IPS-15b (cell line): Measurements from ENCODE around the gene ZNRF3.

Experiments
- H3K27me3 ChIP-seq: one replicate; pipeline ENCODE4 v1.6.1; 2013; ENCODE audit warnings: low read length; ENCODE audit not compliant: control insufficient read depth, insufficient read depth
- H3K36me3 ChIP-seq: one replicate; pipeline ENCODE4 v1.6.1; 2013; ENCODE audit warnings: low read length; ENCODE audit not compliant: control insufficient read depth, insufficient read depth
- H3K4me1 ChIP-seq: one replicate; pipeline ENCODE4 v1.6.1; 2013; ENCODE audit warnings: mild to moderate bottlenecking, low read length; ENCODE audit not compliant: control insufficient read depth, insufficient read depth
- H3K4me3 ChIP-seq: one replicate; pipeline ENCODE4 v1.5.1; 2013; ENCODE audit warnings: low read depth, low read length
- H3K9ac ChIP-seq: one replicate; pipeline ENCODE4 v1.6.1; 2013; ENCODE audit warnings: low read depth, mild to moderate bottlenecking, low read length
- H3K9me3 ChIP-seq: one replicate; pipeline ENCODE4 v1.6.1; 2013; ENCODE audit warnings: mild to moderate bottlenecking, low read length; ENCODE audit not compliant: control insufficient read depth, insufficient read depth

ZNRF3 gene

GRCh38 chr22:28949788-28950187 lies 66.4 kb downstream of the ZNRF3 start:
- H3K4me1 ChIP-seq: peaks cover 26% of the 10 kb centered on the region
- H3K36me3 ChIP-seq: no peaks in the 10 kb centered on the region
- H3K9ac ChIP-seq: no peak overlapping the region
- H3K9me3 ChIP-seq: no peaks in the 10 kb centered on the region
- no peak overlapping the region for H3K4me3 ChIP-seq
- no peaks in the 10 kb centered on the region for H3K27me3 ChIP-seq

GRCh38 chr22:28950617-28951411 lies 67.4 kb downstream of the ZNRF3 start:
- H3K4me1 ChIP-seq: peaks cover 26% of the 10 kb centered on the region

GRCh38 chr22:28951530-28951929 lies 68.2 kb downstream of the ZNRF3 start:
- H3K4me3 ChIP-seq: no peak overlapping the region
- H3K9ac ChIP-seq: no peak overlapping the region
- peaks cover 26% of the 10 kb centered on the region for H3K4me1 ChIP-seq
- no peaks in the 10 kb centered on the region for H3K9me3 ChIP-seq
- H3K27me3 ChIP-seq: no peaks in the 10 kb centered on the region
- H3K36me3 ChIP-seq: no peaks in the 10 kb centered on the region

More at GRCh38 chr22:28950617-28951411, 67.4 kb downstream of the ZNRF3 start:
- Histone ChIP-seq H3K4me3 (no peak overlapping the region), H3K9me3 (no peaks in the 10 kb centered on the region), H3K36me3 (no peaks in the 10 kb centered on the region), H3K9ac (no peak overlapping the region), H3K27me3 (no peaks in the 10 kb centered on the region)

GRCh38 chr22:28951969-28952521 lies 68.7 kb downstream of the ZNRF3 start:
- Histone ChIP-seq H3K9ac (no peak overlapping the region), H3K4me3 (no peak overlapping the region), H3K27me3 (no peaks in the 10 kb centered on the region), H3K9me3 (no peaks in the 10 kb centered on the region), H3K36me3 (no peaks in the 10 kb centered on the region), H3K4me1 (peaks cover 26% of the 10 kb centered on the region)

- Histone ChIP-seq H3K4me3 (no peak overlapping the region), H3K9me3 (no peaks in the 10 kb centered on the region), H3K4me1 (peaks cover 26% of the 10 kb centered on the region), H3K9ac (no peak overlapping the region), H3K36me3 (no peaks in the 10 kb centered on the region), H3K27me3 (no peaks in the 10 kb centered on the region)
Observed at GRCh38 chr22:28952857-28953256, 69.5 kb downstream of the ZNRF3 start.

- Histone ChIP-seq H3K36me3 (no peaks in the 10 kb centered on the region), H3K4me1 (peaks cover 26% of the 10 kb centered on the region), H3K9me3 (no peaks in the 10 kb centered on the region), H3K4me3 (no peak overlapping the region), H3K9ac (no peak overlapping the region), H3K27me3 (no peaks in the 10 kb centered on the region)
Observed at GRCh38 chr22:28953403-28953802, 70.0 kb downstream of the ZNRF3 start.

GRCh38 chr22:28953976-28954880 lies 70.9 kb downstream of the ZNRF3 start:
- Histone ChIP-seq H3K4me1 (peaks cover 26% of the 10 kb centered on the region), H3K4me3 (no peak overlapping the region), H3K27me3 (no peaks in the 10 kb centered on the region), H3K36me3 (no peaks in the 10 kb centered on the region), H3K9ac (no peak overlapping the region), H3K9me3 (no peaks in the 10 kb centered on the region)

- Histone ChIP-seq H3K4me1 (peaks cover 18% of the 10 kb centered on the region), H3K27me3 (no peaks in the 10 kb centered on the region), H3K36me3 (no peaks in the 10 kb centered on the region), H3K9me3 (no peaks in the 10 kb centered on the region), H3K4me3 (no peak overlapping the region), H3K9ac (no peak overlapping the region)
Observed at GRCh38 chr22:28955817-28956216, 72.4 kb downstream of the ZNRF3 start.

GRCh38 chr22:28956506-28956905 lies 73.1 kb downstream of the ZNRF3 start:
- Histone ChIP-seq H3K9me3 (no peaks in the 10 kb centered on the region), H3K27me3 (no peaks in the 10 kb centered on the region), H3K9ac (no peak overlapping the region), H3K4me1 (peaks cover 16% of the 10 kb centered on the region), H3K4me3 (no peak overlapping the region), H3K36me3 (no peaks in the 10 kb centered on the region)

GRCh38 chr22:28958611-28959010 lies 75.2 kb downstream of the ZNRF3 start:
- Histone ChIP-seq H3K4me3 (no peak overlapping the region), H3K27me3 (no peaks in the 10 kb centered on the region), H3K36me3 (no peaks in the 10 kb centered on the region), H3K9ac (no peak overlapping the region), H3K4me1 (no peaks in the 10 kb centered on the region), H3K9me3 (no peaks in the 10 kb centered on the region)

- Histone ChIP-seq H3K9ac (no peak overlapping the region), H3K27me3 (no peaks in the 10 kb centered on the region), H3K4me3 (no peak overlapping the region)
Observed at GRCh38 chr22:28962042-28962554, 78.7 kb downstream of the ZNRF3 start.

More at GRCh38 chr22:28962042-28962554, 78.7 kb downstream of the ZNRF3 start:
- peaks cover 4% of the 10 kb centered on the region for H3K4me1 ChIP-seq
- no peaks in the 10 kb centered on the region for H3K36me3 ChIP-seq
- no peaks in the 10 kb centered on the region for H3K9me3 ChIP-seq
